ENCODE data around the gene AXIN2.
"Not testable (repeated sequence)": the region's sequence is repeated elsewhere in the genome, so short reads cannot be mapped to it uniquely, and the experiment has no call there.

The AXIN2 gene

GRCh38 chr17:65522751-65523404 is 38.6 kb downstream of the AXIN2 start:
- DNase-seq (ENCODE audit: low spot score) = no peak

GRCh38 chr17:65519462-65519861 is 42.0 kb downstream of the AXIN2 start:
- DNase-seq (ENCODE audit: low spot score) = no peak

- DNase-seq (ENCODE audit: low spot score) = no peak
Measured at GRCh38 chr17:65518256-65518655, 43.2 kb downstream of the AXIN2 start.

GRCh38 chr17:65515959-65516948 is 45.2 kb downstream of the AXIN2 start:
- DNase-seq (ENCODE audit: low spot score) = no peak

GRCh38 chr17:65515512-65515911 is 45.9 kb downstream of the AXIN2 start:
- DNase-seq (ENCODE audit: low spot score) = no peak

GRCh38 chr17:65514541-65514940 is 46.9 kb downstream of the AXIN2 start:
- no peak for DNase-seq (ENCODE audit: low spot score)

- DNase-seq (ENCODE audit: low spot score) = no peak
Measured at GRCh38 chr17:65514082-65514481, 47.4 kb downstream of the AXIN2 start.

GRCh38 chr17:65511316-65511715 is 50.1 kb downstream of the AXIN2 start:
- DNase-seq (ENCODE audit: low spot score) = no peak

GRCh38 chr17:65509032-65509431 is 52.4 kb downstream of the AXIN2 start:
- DNase-seq (ENCODE audit: low spot score) = no peak

- not testable (repeated sequence) for DNase-seq (ENCODE audit: low spot score)
Measured at GRCh38 chr17:65504673-65505072, 56.8 kb downstream of the AXIN2 start.

GRCh38 chr17:65504141-65504540 is 57.3 kb downstream of the AXIN2 start:
- DNase-seq (ENCODE audit: low spot score) = no peak

GRCh38 chr17:65503557-65503956 is 57.9 kb downstream of the AXIN2 start:
- no peak for DNase-seq (ENCODE audit: low spot score)

- no peak for DNase-seq (ENCODE audit: low spot score)
Measured at GRCh38 chr17:65498816-65499215, 62.6 kb downstream of the AXIN2 start.

GRCh38 chr17:65496801-65497200 is 64.6 kb downstream of the AXIN2 start:
- no peak for DNase-seq (ENCODE audit: low spot score)

GRCh38 chr17:65495122-65496055 is 66.1 kb downstream of the AXIN2 start:
- no peak for DNase-seq (ENCODE audit: low spot score)

GRCh38 chr17:65489413-65490155 is 71.9 kb downstream of the AXIN2 start:
- no peak for DNase-seq (ENCODE audit: low spot score)

- no peak for DNase-seq (ENCODE audit: low spot score)
Measured at GRCh38 chr17:65488665-65489064, 72.8 kb downstream of the AXIN2 start.

GRCh38 chr17:65487990-65488389 is 73.5 kb downstream of the AXIN2 start:
- no peak for DNase-seq (ENCODE audit: low spot score)

GRCh38 chr17:65487161-65487560 is 74.3 kb downstream of the AXIN2 start:
- DNase-seq (ENCODE audit: low spot score) = no peak

- no peak for DNase-seq (ENCODE audit: low spot score)
Measured at GRCh38 chr17:65485388-65486299, 75.8 kb downstream of the AXIN2 start.

Data from SK-N-DZ (cell line).